ENCODE data around the gene FRYL.

DNA sequence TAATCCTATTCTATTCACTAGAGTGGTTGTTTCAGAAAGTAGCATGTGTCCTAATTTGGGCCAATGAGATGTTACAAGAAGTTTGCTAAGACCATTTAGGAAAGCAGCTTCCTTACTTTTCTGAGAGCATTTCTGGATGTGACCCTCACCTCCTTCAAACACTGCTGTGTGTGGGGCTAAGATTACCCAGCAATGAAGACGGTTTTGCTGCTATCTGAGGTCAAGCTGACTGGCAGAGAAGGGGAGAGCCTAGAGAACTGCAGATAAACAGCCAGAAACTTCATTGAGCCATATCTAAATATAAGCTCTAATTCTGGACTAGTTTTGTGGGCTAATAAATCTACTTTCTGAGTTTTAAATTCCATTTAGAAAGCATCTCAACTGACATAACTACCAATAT, 253.7 kb downstream of the FRYL start:
- TF ChIP-seq CTCF (IDR thresholded peaks at IDR 0.05 in 2 of 3, conservative IDR thresholded peaks at IDR 0.05 in 1 of 3; ENCODE audit: borderline replicate concordance in 1 of 3, insufficient read depth in 1 of 3, low read depth in 2 of 3, low read length in 2 of 3) (no peak), YY1 (IDR thresholded peaks at IDR 0.05; ENCODE audit: extremely low read depth, insufficient replicate concordance, low read depth, low read length) (no peak), SIN3A (IDR thresholded peaks at IDR 0.05; ENCODE audit: low read depth) (no peak), POLR2A (IDR thresholded peaks at IDR 0.05; ENCODE audit: borderline replicate concordance, extremely low read depth, insufficient read depth, insufficient read length) (no peak), POLR2AphosphoS5 (IDR thresholded peaks at IDR 0.05; ENCODE audit: low read depth, low read length) (no peak)

All from HCT116 (cell line).